K562 (cell line): ENCODE measurements around the gene PELI3. TPM values are rescaled to one million over a fixed set of nuclear protein-coding genes. Genes with fewer than 3 reads are reported as not detected.

Source experiments
- ATAC-seq: fragments of 200-7000 bp; cut with Tn5 transposase; 3 replicates; pipeline ENCODE4 v1.9.1; 2020; ENCODE audit warnings: moderate library complexity
- BruUV-seq: library from RNA; stranded (reverse); fragments of 400-500 nt; replicated peaks from 2 replicates; lab custom pipeline; 2021; lab: Mats Ljungman, UMichigan
- CTCF ChIA-PET: fragments of 300-600 bp; formaldehyde crosslinking; extraction: SDS; loops from one replicate; lab custom pipeline; 2021; ENCODE audit warnings: low intra/inter-chr PET ratio; lab: Yijun Ruan, JAX
- POLR2A ChIA-PET: fragments of 300-600, 350-650 bp; sonication (Branson Sonifier 250); formaldehyde crosslinking; extraction: SDS; loops from one replicate; lab custom pipeline; 2021; ENCODE audit warnings: antibody characterized with exemption, inconsistent platforms; lab: Yijun Ruan, JAX
- DNase-seq, 4 experiments: peaks; one replicate each; pipeline versions ENCODE4 v3.0.0 to v3.0.0-alpha.2; 2011 to 2018; ENCODE audit warnings: low spot score in 3 of 4, mixed read lengths in 3 of 4; ENCODE audit errors: extremely low read depth in 1 of 4
- FAIRE-seq: peaks from 2 replicates; lab custom pipeline; 2011; peaks lifted over from hg19 to GRCh38; lab: Jason Lieb, UNC
- H2AFZ ChIP-seq: 2 replicates; pipeline ENCODE4 v1.6.0; 2011; ENCODE audit warnings: low read depth, low read length, control low read depth, inconsistent platforms
- H3K27ac ChIP-seq: fragments of 200-600 bp; 3 replicates; pipeline ENCODE4 v1.8.0; 2011; ENCODE audit warnings: low read depth, mild to moderate bottlenecking, control low read depth, inconsistent platforms, low read length, moderate library complexity, mixed read lengths; ENCODE audit errors: extremely low read depth
- H3K27me3 ChIP-seq, 2 experiments: fragments of 300-600 bp in 1 of 2; 2 replicates in 1 of 2; 3 replicates in 1 of 2; pipeline versions ENCODE4 v1.6.0 to v1.8.0; 2011; ENCODE audit warnings: inconsistent platforms in 2 of 2, low read length in 2 of 2, mild to moderate bottlenecking in 1 of 2, mixed read lengths in 1 of 2, moderate library complexity in 1 of 2; ENCODE audit not compliant: control insufficient read depth in 2 of 2, insufficient read depth in 2 of 2
- H3K36me3 ChIP-seq: fragments of 300-600 bp; 3 replicates; pipeline ENCODE4 v1.8.0; 2011; ENCODE audit warnings: mild to moderate bottlenecking, low read length, inconsistent platforms; ENCODE audit not compliant: control insufficient read depth, insufficient read depth
- H3K4me1 ChIP-seq, 2 experiments: fragments of 200-600 bp in 1 of 2; replicated peaks in 1 of 2; 2 replicates in 1 of 2; 3 replicates in 1 of 2; pipeline versions ENCODE4 v1.5.1 to v1.8.0; 2011; ENCODE audit warnings: inconsistent platforms in 2 of 2, low read length in 2 of 2, mild to moderate bottlenecking in 1 of 2, mixed read lengths in 1 of 2, moderate library complexity in 1 of 2; ENCODE audit not compliant: control insufficient read depth in 2 of 2, insufficient read depth in 2 of 2
- H3K4me2 ChIP-seq: 2 replicates; pipeline ENCODE4 v1.6.1; 2011; ENCODE audit warnings: low read length, control low read depth, inconsistent platforms, mixed read lengths; ENCODE audit not compliant: insufficient read depth
- H3K4me3 ChIP-seq: fragments of 200-600 bp; sonication (generic), shearing (Covaris generic); 2 replicates; pipeline ENCODE4 v1.5.1; 2016; ENCODE audit warnings: control low read depth, inconsistent platforms
- H3K79me2 ChIP-seq: fragments of 200-600 bp; 3 replicates; pipeline ENCODE4 v1.8.0; 2011; ENCODE audit warnings: low read length, inconsistent platforms; ENCODE audit not compliant: control insufficient read depth, insufficient read depth
- H3K9ac ChIP-seq, 2 experiments: 2 replicates each; pipeline versions ENCODE4 v1.6.0 to v1.6.1; 2011; ENCODE audit warnings: low read depth in 2 of 2, low read length in 2 of 2, control low read depth in 1 of 2, inconsistent platforms in 1 of 2, mild to moderate bottlenecking in 1 of 2, mixed read lengths in 1 of 2; ENCODE audit not compliant: insufficient read depth in 1 of 2
- H3K9me1 ChIP-seq: one replicate; pipeline ENCODE4 v1.6.0; 2011; ENCODE audit warnings: inconsistent platforms, mild to moderate bottlenecking, low read length, moderate library complexity; ENCODE audit not compliant: control insufficient read depth, insufficient read depth
- H3K9me3 ChIP-seq: replicated peaks from 2 replicates; pipeline ENCODE4 v1.5.1; 2011; ENCODE audit warnings: low read depth, low read length, inconsistent platforms; ENCODE audit not compliant: control insufficient read depth, insufficient read depth
- H4K20me1 ChIP-seq: replicated peaks from 2 replicates; pipeline ENCODE4 v1.6.1; 2011; ENCODE audit warnings: low read length, inconsistent platforms, mixed read lengths; ENCODE audit not compliant: control insufficient read depth, insufficient read depth
- CEBPB ChIP-seq: fragments of 450-650 bp; IDR thresholded peaks from 2 replicates; pipeline ENCODE4 v1.6.1; 2016; ENCODE audit warnings: missing genetic modification characterization, missing compliant biosample characterization
- ELF1 ChIP-seq: fragments of 200-800 bp; sonication (Bioruptor generic); IDR thresholded peaks from 2 replicates; pipeline ENCODE4 v1.6.1; 2016; ENCODE audit warnings: missing genetic modification characterization, missing compliant biosample characterization
- KDM2B ChIP-seq: fragments of 250-450 bp; sonication (Bioruptor Pico); IDR thresholded peaks from 2 replicates; pipeline ENCODE4 v1.8.0; 2021; ENCODE audit warnings: mild to moderate bottlenecking, moderate library complexity
- KLF6 ChIP-seq: fragments of 250-450 bp; sonication (Bioruptor Pico); IDR thresholded peaks from 2 replicates; pipeline ENCODE4 v1.4.0; 2020; ENCODE audit warnings: mild to moderate bottlenecking, moderate library complexity, borderline replicate concordance
- STAG1 ChIP-seq: sonication (generic); formaldehyde crosslinking; IDR thresholded peaks from 2 replicates; pipeline ENCODE4 v1.5.0; 2020; ENCODE audit warnings: missing genetic modification reagents, borderline replicate concordance
- TEAD4 ChIP-seq, 2 experiments: sonication (generic) in 1 of 2; formaldehyde crosslinking in 1 of 2; IDR thresholded peaks; 2 replicates each; pipeline versions ENCODE4 v1.6.1 to v1.8.0; 2012 to 2022; ENCODE audit warnings: borderline replicate concordance in 1 of 2, inconsistent platforms in 1 of 2, low read length in 1 of 2, mild to moderate bottlenecking in 1 of 2, missing genetic modification reagents in 1 of 2
- TRIM24 ChIP-seq, 2 experiments: fragments of 450-650 bp; IDR thresholded peaks; 2 replicates each; pipeline ENCODE4 v1.6.1; 2016
- ZNF263 ChIP-seq: sonication (generic); formaldehyde crosslinking; IDR thresholded peaks from 2 replicates; pipeline ENCODE4 v1.8.0; 2022; ENCODE audit warnings: mild to moderate bottlenecking, missing genetic modification reagents, borderline replicate concordance
- WGBS: fragments of 100-300 bp; shearing (Covaris generic); methylation state at CpG from one replicate; pipeline ENCODE4 v1.1.6; 2016; ENCODE audit warnings: low coverage, mixed read lengths; ENCODE audit not compliant: insufficient coverage; ENCODE audit errors: missing lambda C conversion rate; 5-methylcytosine and 5-hydroxymethylcytosine counted together
- in situ Hi-C: fragments of 300-500 bp; cut with MboI; formaldehyde crosslinking; loops from 4 replicates; pipeline ENCODE4 v1.15.0; 2018; ENCODE audit warnings: inconsistent platforms, mixed read lengths
- intact Hi-C: fragments of 100-400 bp; cut with micrococcal nuclease; formaldehyde crosslinking; loops from 2 replicates; pipeline ENCODE4 v1.14.2; 2022
- polyA plus RNA-seq, 8 experiments: library from polyadenylated mRNA; depleted of rRNA in 4 of 8; stranded (reverse) in 5 of 8; unstranded in 3 of 8; fragments of >200 nt; fragmentation: Nextera tagmentation in 2 of 8; fragmentation: Illumina TruSeq in 1 of 8; extraction: Ambion mirVana in 2 of 8; extraction: Trizol in 1 of 8; gene quantifications; 2 replicates each; pipeline versions ENCODE4 v1.2.1 to v1.2.3, GENCODE V29; 2011 to 2014; ENCODE audit warnings: inconsistent platforms in 1 of 8, missing spikeins in 1 of 8
- total RNA-seq, 7 experiments: library from RNA; depleted of rRNA in 6 of 7; stranded (reverse); fragments of >200 nt in 6 of 7; fragmentation: Illumina TruSeq in 2 of 7; extraction: Trizol in 2 of 7; gene quantifications; 2 replicates each; pipeline versions ENCODE4 v1.2.1 to v1.2.3, GENCODE V29; 2011 to 2021; ENCODE audit warnings: low replicate concordance in 1 of 7

PELI3 gene
- total and polyA plus RNA-seq, 9 of the 15 experiments (the other 6 are each of a cell fraction or from before 2014, with no cell fraction given), result 0.17 to 4.2 (median 1.9) TPM

- Histone ChIP-seq H3K79me2 (no peaks in the 10 kb centered on the region), H3K4me2 (no peak overlapping the region), H2AFZ (no peak overlapping the region), H4K20me1 (no peaks in the 10 kb centered on the region), H3K9ac (peak overlapping the region in 1 of 2 experiments; percentile 68; a peak in 1 of 4 replicates), H3K9me3 (no peaks in the 10 kb centered on the region), H3K27ac (no peak overlapping the region), H3K27me3 (no peaks in the 10 kb centered on the region), H3K9me1 (no peaks in the 10 kb centered on the region), H3K4me1 (peaks cover 0 to 4% of the 10 kb centered on the region in 2 experiments; a peak in 1 of 5 replicates), H3K4me3 (no peak overlapping the region), H3K36me3 (peaks cover 15% of the 10 kb centered on the region; the same call in 1 of the 3 replicates)
- FAIRE-seq, result no peak
- no peak for DNase-seq
- 84% methylated on average over 11 of the region's 11 CpGs for WGBS
- ATAC-seq, result no peak
- intact Hi-C loops (no loop called here), in situ Hi-C loops (no loop called here)
- ChIA-PET CTCF (no interaction called here), POLR2A (no interaction called here)
- TF ChIP-seq CEBPB (tag), result no peak
- no peak for TF ChIP-seq TEAD4 (IDR thresholded peaks at IDR 0.05; ENCODE audit: low read length)
- no peak for TF ChIP-seq TEAD4 (CRISPR knock-in tag; IDR thresholded peaks at IDR 0.05; ENCODE audit: borderline replicate concordance)
- no peak for TF ChIP-seq STAG1 (CRISPR knock-in tag)
- TF ChIP-seq TRIM24 (IDR thresholded peaks at IDR 0.05), result no peak
- TF ChIP-seq KDM2B (CRISPR knock-in tag), result no peak
- TF ChIP-seq KLF6 (CRISPR knock-in tag), result no peak
- TF ChIP-seq ZNF263 (CRISPR knock-in tag), result no peak
- TF ChIP-seq ELF1, result no peak
- BruUV-seq, result no TSS peak
Measured at GRCh38 chr11:66523611-66524010, 56.9 kb downstream of the PELI3 start.
